ENCODE data around the gene RGS7.
"Not testable (repeated sequence)": the region's sequence is repeated elsewhere in the genome, so short reads cannot be mapped to it uniquely, and the experiment has no call there.

The RGS7 gene

GRCh38 chr1:241306125-241306790 lies 50.7 kb downstream of the RGS7 start:
- no peak overlapping the region for H3K4me3 ChIP-seq (ENCODE audit: low read depth, low read length)
- TF ChIP-seq, protein P1, sequence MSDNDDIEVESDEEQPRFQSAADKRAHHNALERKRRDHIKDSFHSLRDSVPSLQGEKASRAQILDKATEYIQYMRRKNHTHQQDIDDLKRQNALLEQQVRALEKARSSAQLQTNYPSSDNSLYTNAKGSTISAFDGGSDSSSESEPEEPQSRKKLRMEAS (IDR thresholded peaks at IDR 0.05; ENCODE audit: low read depth, low read length), result no peak
- TF ChIP-seq MYC (IDR thresholded peaks at IDR 0.05; ENCODE audit: low read depth, low read length) (no peak), POLR2A (IDR thresholded peaks at IDR 0.05; ENCODE audit: extremely low read depth, insufficient read length) (no peak)
- TF ChIP-seq, protein P2, sequence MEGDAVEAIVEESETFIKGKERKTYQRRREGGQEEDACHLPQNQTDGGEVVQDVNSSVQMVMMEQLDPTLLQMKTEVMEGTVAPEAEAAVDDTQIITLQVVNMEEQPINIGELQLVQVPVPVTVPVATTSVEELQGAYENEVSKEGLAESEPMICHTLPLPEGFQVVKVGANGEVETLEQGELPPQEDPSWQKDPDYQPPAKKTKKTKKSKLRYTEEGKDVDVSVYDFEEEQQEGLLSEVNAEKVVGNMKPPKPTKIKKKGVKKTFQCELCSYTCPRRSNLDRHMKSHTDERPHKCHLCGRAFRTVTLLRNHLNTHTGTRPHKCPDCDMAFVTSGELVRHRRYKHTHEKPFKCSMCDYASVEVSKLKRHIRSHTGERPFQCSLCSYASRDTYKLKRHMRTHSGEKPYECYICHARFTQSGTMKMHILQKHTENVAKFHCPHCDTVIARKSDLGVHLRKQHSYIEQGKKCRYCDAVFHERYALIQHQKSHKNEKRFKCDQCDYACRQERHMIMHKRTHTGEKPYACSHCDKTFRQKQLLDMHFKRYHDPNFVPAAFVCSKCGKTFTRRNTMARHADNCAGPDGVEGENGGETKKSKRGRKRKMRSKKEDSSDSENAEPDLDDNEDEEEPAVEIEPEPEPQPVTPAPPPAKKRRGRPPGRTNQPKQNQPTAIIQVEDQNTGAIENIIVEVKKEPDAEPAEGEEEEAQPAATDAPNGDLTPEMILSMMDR (IDR thresholded peaks at IDR 0.05; ENCODE audit: low read depth, low read length), result no peak
- DNase-seq (ENCODE audit: low read depth), result no peak

- H3K4me3 ChIP-seq (ENCODE audit: low read depth, low read length); DNase-seq (ENCODE audit: low read depth): not testable (repeated sequence)
Observed at GRCh38 chr1:241302024-241302423, 55.0 kb downstream of the RGS7 start.

DNA sequence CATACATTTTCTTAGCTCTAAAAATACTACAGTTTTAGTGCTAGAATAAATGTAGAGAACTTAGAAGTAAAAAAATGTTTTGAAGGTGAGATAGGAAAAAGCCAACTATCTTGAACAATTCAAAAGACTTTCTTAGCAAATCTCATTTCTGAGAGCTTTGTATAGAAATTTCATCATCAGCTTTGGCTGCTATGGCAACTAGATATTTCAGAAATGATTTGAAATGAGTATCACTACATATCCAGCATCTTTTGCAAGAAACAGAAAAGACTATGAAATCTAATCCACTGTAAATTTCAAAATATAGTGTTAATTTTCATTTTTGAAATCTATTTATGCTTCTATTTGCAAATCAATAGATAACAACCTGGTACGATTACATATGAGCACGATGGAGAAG lies 57.7 kb downstream of the RGS7 start:
- H3K4me3 ChIP-seq (ENCODE audit: low read depth, low read length), result no peak overlapping the region
- no peak for DNase-seq (ENCODE audit: low read depth)
- TF ChIP-seq, protein P2 (IDR thresholded peaks at IDR 0.05; ENCODE audit: low read depth, low read length), result no peak

DNA sequence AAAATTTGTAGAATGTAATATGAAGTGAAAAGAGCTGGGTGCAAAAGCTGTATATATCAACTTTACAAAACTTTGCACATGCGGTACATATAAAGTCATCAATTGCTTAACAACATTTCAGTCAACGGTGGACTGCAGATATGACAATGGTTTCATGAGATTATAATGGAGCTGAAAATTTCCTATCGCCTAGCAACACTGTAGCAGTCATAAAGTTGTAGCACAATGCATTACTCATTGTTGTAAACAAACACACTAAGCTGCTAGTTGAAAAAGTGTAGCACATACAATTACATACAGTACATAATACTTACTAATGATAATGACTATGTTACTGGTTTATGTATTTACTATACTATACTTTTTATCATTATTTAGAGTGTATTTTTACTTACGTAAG lies 64.0 kb downstream of the RGS7 start:
- H3K4me3 ChIP-seq (ENCODE audit: low read depth, low read length), result no peak overlapping the region
- TF ChIP-seq, protein P2 (IDR thresholded peaks at IDR 0.05; ENCODE audit: low read depth, low read length), result no peak
- TF ChIP-seq POLR2A (IDR thresholded peaks at IDR 0.05; ENCODE audit: extremely low read depth, insufficient read length), result no peak
- TF ChIP-seq, protein P1 (IDR thresholded peaks at IDR 0.05; ENCODE audit: low read depth, low read length), result no peak
- no peak for TF ChIP-seq MYC (IDR thresholded peaks at IDR 0.05; ENCODE audit: low read depth, low read length)
- DNase-seq (ENCODE audit: low read depth), result no peak

GRCh38 chr1:241291548-241291947 lies 65.5 kb downstream of the RGS7 start:
- H3K4me3 ChIP-seq (ENCODE audit: low read depth, low read length); DNase-seq (ENCODE audit: low read depth): not testable (repeated sequence)

DNA sequence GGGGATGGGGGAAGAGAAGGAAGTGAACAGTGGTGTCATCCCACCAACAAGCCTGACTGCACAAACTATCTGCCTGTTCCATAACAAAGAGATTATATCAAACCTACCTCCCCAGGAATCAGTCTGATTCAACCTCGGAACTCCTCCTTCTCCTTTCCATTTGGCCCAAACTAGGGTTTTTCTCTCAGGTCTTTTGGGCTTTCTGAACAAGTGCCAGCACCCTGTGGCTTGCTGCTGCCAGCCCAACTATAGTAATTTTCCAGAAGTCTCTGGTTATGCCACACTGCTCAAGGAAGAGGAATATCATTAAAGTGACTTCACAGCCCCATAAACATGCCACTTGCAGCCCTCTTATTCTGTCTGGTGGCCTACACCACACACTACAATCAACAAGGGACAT lies 70.5 kb downstream of the RGS7 start:
- H3K4me3 ChIP-seq (ENCODE audit: low read depth, low read length), result no peak overlapping the region
- no peak for TF ChIP-seq POLR2A (IDR thresholded peaks at IDR 0.05; ENCODE audit: extremely low read depth, insufficient read length)
- TF ChIP-seq, protein P1 (IDR thresholded peaks at IDR 0.05; ENCODE audit: low read depth, low read length), result no peak
- DNase-seq (ENCODE audit: low read depth), result no peak

DNA sequence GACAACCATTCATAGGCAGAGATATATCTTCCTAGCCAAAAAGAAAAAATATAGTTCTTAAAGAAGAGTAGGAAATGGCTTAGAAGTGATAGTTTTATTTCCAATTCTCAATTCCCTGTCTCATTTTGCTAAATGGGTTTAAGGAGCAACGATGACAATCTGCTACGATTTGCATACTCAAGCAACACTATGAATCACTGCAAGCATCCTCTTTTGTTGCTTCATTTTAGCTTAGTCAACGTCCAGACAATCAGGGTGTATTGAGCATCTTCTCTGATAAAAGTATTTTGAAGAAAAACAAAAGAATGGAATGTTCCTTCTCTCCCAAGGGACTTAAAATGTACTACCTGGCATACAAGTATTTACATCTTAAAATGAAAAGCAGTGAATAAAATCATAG lies 80.6 kb downstream of the RGS7 start:
- DNase-seq (ENCODE audit: low read depth), result no peak
- no peak overlapping the region for H3K4me3 ChIP-seq (ENCODE audit: low read depth, low read length)
- no peak for TF ChIP-seq POLR2A (IDR thresholded peaks at IDR 0.05; ENCODE audit: extremely low read depth, insufficient read length)
- TF ChIP-seq, protein P2 (IDR thresholded peaks at IDR 0.05; ENCODE audit: low read depth, low read length), result no peak
- TF ChIP-seq, protein P1 (IDR thresholded peaks at IDR 0.05; ENCODE audit: low read depth, low read length), result no peak
- no peak for TF ChIP-seq MYC (IDR thresholded peaks at IDR 0.05; ENCODE audit: low read depth, low read length)
